Measurements from ENCODE around the gene ARHGEF7.

The ARHGEF7 gene

DNA sequence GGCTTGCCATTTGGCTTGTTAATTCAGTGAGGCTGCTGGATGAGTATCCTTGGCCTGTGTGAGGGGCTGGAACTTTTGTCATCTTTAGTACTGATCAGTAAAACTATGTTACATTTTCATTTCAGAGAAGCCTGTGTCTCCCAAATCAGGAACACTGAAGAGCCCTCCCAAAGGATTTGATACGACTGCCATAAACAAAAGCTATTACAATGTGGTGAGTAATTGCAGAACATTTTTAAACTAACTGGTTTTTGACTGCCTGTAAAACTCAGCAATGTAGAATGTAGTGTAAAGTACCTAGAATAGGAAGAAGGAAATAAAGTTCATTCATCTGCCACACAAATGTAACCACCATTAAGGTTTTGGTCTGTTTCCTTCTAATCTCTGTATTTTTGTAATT is 118.0 kb downstream of the ARHGEF7 start:
- no peak overlapping the region for H3K27ac ChIP-seq
- no peak for TF ChIP-seq ZFX (IDR thresholded peaks at IDR 0.05)
- TF ChIP-seq, protein P1, sequence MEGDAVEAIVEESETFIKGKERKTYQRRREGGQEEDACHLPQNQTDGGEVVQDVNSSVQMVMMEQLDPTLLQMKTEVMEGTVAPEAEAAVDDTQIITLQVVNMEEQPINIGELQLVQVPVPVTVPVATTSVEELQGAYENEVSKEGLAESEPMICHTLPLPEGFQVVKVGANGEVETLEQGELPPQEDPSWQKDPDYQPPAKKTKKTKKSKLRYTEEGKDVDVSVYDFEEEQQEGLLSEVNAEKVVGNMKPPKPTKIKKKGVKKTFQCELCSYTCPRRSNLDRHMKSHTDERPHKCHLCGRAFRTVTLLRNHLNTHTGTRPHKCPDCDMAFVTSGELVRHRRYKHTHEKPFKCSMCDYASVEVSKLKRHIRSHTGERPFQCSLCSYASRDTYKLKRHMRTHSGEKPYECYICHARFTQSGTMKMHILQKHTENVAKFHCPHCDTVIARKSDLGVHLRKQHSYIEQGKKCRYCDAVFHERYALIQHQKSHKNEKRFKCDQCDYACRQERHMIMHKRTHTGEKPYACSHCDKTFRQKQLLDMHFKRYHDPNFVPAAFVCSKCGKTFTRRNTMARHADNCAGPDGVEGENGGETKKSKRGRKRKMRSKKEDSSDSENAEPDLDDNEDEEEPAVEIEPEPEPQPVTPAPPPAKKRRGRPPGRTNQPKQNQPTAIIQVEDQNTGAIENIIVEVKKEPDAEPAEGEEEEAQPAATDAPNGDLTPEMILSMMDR (conservative IDR thresholded peaks at IDR 0.05): no peak

DNA sequence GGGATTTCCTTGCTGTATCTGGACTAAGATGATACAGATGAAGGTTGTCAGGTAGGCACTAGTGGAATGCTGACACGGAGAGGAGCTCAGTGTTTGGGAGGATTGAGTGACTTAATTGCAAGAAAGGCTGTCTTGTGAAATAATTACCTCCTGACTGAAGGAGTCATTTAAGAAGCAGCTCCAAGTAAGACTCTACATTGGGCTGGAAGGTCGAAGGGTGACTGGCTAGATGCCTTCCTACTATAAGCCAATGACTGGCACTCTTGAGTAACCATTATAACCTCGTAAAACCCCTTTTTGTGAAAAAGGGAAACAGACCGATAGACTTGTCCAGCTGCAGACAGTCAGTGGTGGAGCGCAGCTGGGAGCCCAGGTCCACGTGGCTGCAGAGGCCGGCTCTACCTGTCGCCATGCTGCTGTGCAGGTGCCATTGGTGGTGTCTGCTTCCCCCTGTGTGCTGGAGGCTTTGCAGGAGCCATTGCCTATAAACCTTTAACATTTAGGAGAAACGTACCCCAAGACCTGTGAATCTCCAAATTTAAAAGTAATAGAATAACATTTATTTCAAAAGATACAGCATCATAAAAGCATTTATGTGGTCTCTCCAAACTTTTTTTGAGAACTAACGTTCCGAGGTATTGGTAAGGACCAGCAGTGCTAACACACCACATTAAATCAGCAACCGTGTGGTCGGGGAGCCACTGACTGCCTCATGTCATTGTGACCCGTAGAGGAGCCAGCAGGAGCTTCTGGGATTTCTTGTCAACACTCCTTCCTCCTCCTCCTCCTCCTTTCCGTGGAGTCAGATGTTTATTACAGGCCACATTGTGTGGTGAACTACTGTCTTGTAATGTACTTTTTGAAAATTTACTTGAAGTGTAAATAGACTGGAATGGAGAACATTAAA is 124.9 kb downstream of the ARHGEF7 start:
- TF ChIP-seq, protein P1 (conservative IDR thresholded peaks at IDR 0.05): no peak
- TF ChIP-seq ZFX (IDR thresholded peaks at IDR 0.05): no peak
- no peak overlapping the region for H3K27ac ChIP-seq

DNA sequence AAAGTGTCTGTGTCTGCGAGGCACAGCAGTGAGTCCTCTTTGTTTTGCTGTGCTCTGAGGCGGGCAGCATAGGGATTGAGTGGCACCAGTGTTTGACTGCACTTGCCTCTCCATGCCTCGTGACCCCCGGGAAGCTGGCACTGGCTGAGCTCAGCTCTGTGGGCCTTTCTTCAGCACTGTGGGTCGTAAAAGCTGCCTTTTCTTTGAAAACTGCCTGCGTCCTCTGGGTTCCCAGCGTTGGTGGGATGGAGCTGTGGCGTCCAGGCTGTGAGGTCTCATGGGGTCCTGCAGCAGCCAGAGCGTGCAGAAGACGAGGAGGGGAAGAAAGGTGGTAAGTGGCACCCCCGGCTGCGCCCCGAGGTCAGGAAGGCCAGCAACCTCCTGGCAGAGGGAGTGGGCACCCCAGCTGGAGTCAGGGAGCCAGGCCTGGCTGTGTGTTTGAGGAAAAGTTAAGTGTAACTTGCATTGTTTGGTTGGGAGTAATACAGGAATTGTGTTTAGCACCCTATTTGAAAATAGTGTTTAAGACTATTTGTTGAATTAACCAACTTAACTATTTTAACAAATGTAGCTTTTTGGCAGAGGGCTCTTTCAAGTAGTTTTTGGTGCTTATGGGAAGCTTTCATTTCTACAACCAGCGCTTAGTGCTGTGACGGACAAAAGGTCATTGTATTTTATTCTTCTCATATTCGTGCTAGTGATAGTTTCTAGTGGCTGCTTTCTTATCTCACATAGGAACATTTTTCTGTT is 126.1 kb downstream of the ARHGEF7 start:
- TF ChIP-seq, protein P1 (conservative IDR thresholded peaks at IDR 0.05): no peak
- no peak for TF ChIP-seq ZFX (IDR thresholded peaks at IDR 0.05)
- no peak overlapping the region for H3K27ac ChIP-seq

DNA sequence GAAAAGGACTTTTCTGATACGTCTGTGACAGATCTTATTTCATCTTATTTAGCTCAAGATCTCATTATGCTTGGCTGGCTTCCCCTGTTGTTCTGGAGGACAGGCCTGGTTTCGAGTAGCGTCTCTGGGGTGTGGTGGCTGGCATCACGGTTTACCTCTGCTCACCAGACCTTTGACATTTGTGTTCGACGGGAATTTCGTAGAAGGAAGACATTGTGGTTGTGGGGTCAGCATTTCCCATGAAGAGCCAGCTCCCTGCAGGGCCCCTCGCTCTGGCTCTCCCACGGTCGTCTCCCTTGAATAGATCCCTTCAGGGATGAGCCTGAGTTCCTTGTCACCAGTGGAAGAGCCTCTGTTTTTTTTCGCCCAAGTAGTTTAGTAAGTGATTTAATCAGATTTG is 126.8 kb downstream of the ARHGEF7 start:
- TF ChIP-seq, protein P1 (conservative IDR thresholded peaks at IDR 0.05): no peak
- TF ChIP-seq ZFX (IDR thresholded peaks at IDR 0.05): no peak
- no peak overlapping the region for H3K27ac ChIP-seq

DNA sequence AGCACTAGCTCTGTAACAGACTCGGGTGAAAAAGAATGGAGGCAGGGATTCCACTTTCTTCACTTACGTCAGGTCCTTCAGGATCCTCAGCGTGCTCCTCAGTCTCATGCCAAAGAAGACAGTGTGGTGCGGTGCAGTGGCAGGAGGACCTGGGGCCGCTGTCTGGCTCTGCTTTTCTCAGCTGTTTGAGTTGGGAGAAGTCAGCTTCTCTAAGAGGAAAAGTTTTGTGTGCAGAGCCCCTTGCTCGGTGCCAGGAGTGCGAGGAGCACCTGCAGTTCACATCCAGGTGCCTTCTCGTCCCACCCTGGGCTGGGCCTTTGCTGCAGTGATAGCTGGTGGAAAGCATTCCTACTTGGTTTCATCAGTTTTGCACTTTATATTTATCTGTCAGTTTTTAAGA is 127.5 kb downstream of the ARHGEF7 start:
- TF ChIP-seq, protein P1 (conservative IDR thresholded peaks at IDR 0.05): no peak
- TF ChIP-seq ZFX (IDR thresholded peaks at IDR 0.05): no peak
- no peak overlapping the region for H3K27ac ChIP-seq

DNA sequence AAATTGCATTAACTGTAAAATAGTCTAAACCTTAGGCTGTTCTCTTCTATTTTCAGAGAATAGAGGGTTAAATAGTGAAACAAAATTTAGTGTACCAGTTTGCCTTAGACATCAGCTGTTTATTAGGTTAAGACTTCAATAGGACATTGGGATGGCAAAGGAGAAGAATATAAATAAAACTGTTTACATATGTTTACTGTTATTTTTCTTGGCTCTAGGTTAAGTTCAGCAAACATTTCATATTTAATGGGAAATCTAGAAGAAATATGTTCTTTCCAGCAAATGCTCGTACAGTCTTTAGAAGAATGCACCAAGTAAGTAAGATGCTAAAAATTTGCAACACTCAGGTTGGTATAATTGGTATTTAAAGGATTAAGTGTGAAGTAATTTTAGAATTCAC is 128.9 kb downstream of the ARHGEF7 start:
- no peak overlapping the region for H3K27ac ChIP-seq
- no peak for TF ChIP-seq ZFX (IDR thresholded peaks at IDR 0.05)
- TF ChIP-seq, protein P1 (conservative IDR thresholded peaks at IDR 0.05): no peak

Measured in C4-2B (cell line).